Measurements from ENCODE around the gene KPNA5.
"Not testable (repeated sequence)": the region's sequence is repeated elsewhere in the genome, so short reads cannot be mapped to it uniquely, and the experiment has no call there.

DNA sequence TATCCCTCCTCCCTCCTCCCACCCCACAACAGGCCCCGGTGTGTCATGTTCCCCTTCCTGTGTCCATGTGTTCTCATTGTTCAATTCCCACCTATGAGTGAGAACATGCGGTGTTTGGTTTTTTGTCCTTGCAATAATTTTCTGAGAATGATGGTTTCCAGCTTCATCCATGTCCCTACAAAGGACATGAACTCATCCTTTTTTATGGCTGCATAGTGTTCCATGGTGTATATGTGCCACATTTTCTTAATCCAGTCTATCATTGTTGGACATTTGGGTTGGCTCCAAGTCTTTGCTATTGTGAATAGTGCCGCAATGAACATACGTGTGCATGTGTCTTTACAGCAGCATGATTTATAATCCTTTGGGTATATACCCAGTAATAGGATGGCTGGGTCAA lies 11.9 kb downstream of the KPNA5 start:
- TF ChIP-seq POLR2A (IDR thresholded peaks at IDR 0.05; ENCODE audit: low read depth, low read length); TAF1 (IDR thresholded peaks at IDR 0.05; ENCODE audit: borderline replicate concordance, low read depth, low read length): not testable (repeated sequence)
